ENCODE data around the gene PKP3. TPM values are rescaled to one million over a fixed set of nuclear protein-coding genes. Genes with fewer than 3 reads are reported as not detected.
A peak's percentile ranks its signal among the peaks of the same experiment; 100 is the strongest.

PKP3 gene
- polyA plus RNA-seq, 1 donor (not counting 4 experiments of a cell fraction or from before 2014, with no cell fraction given) = 125 TPM

DNA sequence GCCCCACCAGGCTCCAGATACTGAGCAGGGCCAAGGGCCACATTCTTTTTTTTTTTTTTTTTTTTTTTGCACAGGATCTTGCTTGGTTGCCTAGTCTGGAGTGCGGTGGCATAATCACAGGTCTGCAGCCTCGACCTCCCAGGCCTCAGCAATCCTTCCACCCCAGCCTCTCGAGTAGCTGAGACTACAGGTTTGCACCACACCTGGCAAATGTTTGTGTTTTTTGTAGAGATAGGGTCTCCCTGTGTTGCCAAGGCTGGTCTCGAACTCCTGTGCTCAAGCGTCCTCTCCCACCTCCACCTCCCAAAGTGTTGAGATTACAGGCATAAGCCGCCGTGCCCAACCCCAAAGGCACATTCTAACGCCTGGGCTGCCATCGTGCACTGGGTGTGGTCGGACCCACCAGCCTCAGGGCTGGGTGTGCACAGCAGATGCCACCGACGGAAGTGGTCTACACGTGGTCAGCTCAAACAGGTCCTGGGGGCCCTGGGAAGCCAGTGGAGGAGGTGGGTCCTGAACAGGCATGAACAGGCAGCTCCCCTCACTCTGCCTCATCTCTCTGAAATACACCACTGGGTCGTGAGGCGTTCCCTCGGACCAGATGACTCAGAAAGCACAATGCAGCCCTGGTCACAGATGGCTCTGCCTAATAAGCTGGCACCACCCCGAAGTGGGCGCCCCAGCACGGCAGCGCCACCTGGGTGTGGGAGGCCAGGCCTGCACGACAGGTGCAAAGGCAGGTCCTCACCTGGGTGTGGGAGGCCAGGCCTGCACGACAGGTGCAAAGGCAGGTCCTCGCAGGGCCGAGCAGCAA is 29.9 kb upstream of the PKP3 start:
- TF ChIP-seq EZH2 (IDR thresholded peaks at IDR 0.05; ENCODE audit: low read length) = no peak
- TF ChIP-seq, protein P1, sequence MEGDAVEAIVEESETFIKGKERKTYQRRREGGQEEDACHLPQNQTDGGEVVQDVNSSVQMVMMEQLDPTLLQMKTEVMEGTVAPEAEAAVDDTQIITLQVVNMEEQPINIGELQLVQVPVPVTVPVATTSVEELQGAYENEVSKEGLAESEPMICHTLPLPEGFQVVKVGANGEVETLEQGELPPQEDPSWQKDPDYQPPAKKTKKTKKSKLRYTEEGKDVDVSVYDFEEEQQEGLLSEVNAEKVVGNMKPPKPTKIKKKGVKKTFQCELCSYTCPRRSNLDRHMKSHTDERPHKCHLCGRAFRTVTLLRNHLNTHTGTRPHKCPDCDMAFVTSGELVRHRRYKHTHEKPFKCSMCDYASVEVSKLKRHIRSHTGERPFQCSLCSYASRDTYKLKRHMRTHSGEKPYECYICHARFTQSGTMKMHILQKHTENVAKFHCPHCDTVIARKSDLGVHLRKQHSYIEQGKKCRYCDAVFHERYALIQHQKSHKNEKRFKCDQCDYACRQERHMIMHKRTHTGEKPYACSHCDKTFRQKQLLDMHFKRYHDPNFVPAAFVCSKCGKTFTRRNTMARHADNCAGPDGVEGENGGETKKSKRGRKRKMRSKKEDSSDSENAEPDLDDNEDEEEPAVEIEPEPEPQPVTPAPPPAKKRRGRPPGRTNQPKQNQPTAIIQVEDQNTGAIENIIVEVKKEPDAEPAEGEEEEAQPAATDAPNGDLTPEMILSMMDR (optimal IDR thresholded peaks at IDR 0.05 in 1 of 3, IDR thresholded peaks at IDR 0.05 in 1 of 3, conservative IDR thresholded peaks at IDR 0.05 in 1 of 3; ENCODE audit: extremely low read depth in 1 of 3, insufficient read depth in 2 of 3, low read length in 3 of 3) = peak; percentile 82 to 95 (median 88)
- peak overlapping the region; percentile 66 for H3K4me2 ChIP-seq (ENCODE audit: control insufficient read depth, extremely low read depth, insufficient read depth, low read depth, low read length)
- peak overlapping the region; percentile 30 for H2AFZ ChIP-seq (ENCODE audit: control insufficient read depth, low read length)
- peak overlapping the region in 1 of 3 experiments; percentile 13 for H3K4me3 ChIP-seq (ENCODE audit: control insufficient read depth in 2 of 3, extremely low read depth in 1 of 3, insufficient read depth in 2 of 3, low read depth in 1 of 3, low read length in 3 of 3)
- peaks cover 19% of the 10 kb centered on the region for H3K4me1 ChIP-seq (ENCODE audit: control insufficient read depth, extremely low read depth, insufficient read depth, low read length)
- H3K9me1 ChIP-seq (ENCODE audit: control insufficient read depth, extremely low read depth, insufficient read depth, low read length) = no peaks in the 10 kb centered on the region
- peaks cover 30% of the 10 kb centered on the region for H3K27me3 ChIP-seq (ENCODE audit: control insufficient read depth, extremely low read depth, insufficient read depth, low read length)
- H3K9me3 ChIP-seq (ENCODE audit: control insufficient read depth, low read depth, low read length) = peaks cover 4% of the 10 kb centered on the region
- peak; percentile 96 for DNase-seq (ENCODE audit: low read depth, low spot score)
- peak overlapping the region; percentile 52 for H3K27ac ChIP-seq (ENCODE audit: control insufficient read depth, insufficient read depth, low read length)
- H3K79me2 ChIP-seq (ENCODE audit: control insufficient read depth, insufficient read depth, low read length) = no peaks in the 10 kb centered on the region
- dilution Hi-C loops (cut with MboI; ENCODE audit: extremely low pct_ligation_motif_present, low sequenced_read_pairs) = no loop called here
- no peaks in the 10 kb centered on the region for H3K36me3 ChIP-seq (ENCODE audit: control insufficient read depth in 2 of 2, extremely low read depth in 1 of 2, insufficient read depth in 2 of 2, low read length in 2 of 2)
- H4K20me1 ChIP-seq (ENCODE audit: control insufficient read depth, extremely low read depth, insufficient read depth, low read length) = no peaks in the 10 kb centered on the region
- peak; percentile 91 for FAIRE-seq
- peak overlapping the region; percentile 33 for H3K9ac ChIP-seq (ENCODE audit: control insufficient read depth, extremely low read depth, insufficient read depth, low read length)

DNA sequence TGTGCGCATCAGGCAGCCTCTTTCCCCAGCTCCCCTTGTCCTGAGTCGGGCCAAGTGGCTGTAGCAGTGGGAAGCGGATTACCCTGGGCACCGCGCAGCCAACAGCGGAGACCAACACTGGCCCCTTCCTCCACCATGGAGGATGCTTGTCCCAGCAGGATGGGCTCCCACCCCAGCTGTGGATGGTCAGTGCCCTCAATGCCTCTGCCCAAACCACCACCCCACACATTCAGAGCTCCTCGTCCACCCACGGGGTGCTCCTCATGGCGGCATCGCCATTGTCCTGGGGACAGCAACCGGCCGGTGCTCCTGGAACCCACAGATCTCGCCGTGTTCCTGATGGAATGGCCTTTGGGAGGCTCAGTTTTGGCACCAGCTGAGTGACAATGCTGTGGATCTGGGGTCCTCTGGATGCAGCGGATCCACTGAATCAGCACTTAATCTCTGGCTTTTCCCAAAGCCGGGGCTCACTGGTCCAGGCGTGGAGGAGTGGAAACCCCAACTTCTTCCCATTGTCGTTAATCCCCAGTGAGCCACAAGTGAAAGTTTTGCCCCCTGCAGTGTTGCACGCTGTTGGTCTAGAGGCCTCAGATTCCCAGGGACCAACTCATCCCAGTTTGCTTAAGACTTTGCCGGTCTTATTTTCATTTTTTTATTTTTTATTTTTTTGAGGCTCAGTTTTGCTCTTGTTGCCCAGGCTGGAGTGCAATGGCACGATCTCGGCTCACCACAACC is 28.9 kb upstream of the PKP3 start:
- TF ChIP-seq EZH2 (IDR thresholded peaks at IDR 0.05; ENCODE audit: low read length) = no peak
- TF ChIP-seq, protein P1 (optimal IDR thresholded peaks at IDR 0.05 in 1 of 3, IDR thresholded peaks at IDR 0.05 in 1 of 3, conservative IDR thresholded peaks at IDR 0.05 in 1 of 3; ENCODE audit: extremely low read depth in 1 of 3, insufficient read depth in 2 of 3, low read length in 3 of 3) = no peak
- H3K9ac ChIP-seq (ENCODE audit: control insufficient read depth, extremely low read depth, insufficient read depth, low read length) = no peak overlapping the region
- no peaks in the 10 kb centered on the region for H3K9me1 ChIP-seq (ENCODE audit: control insufficient read depth, extremely low read depth, insufficient read depth, low read length)
- H3K27me3 ChIP-seq (ENCODE audit: control insufficient read depth, extremely low read depth, insufficient read depth, low read length) = peaks cover 32% of the 10 kb centered on the region
- peaks cover 16% of the 10 kb centered on the region for H3K4me1 ChIP-seq (ENCODE audit: control insufficient read depth, extremely low read depth, insufficient read depth, low read length)
- peaks cover 4% of the 10 kb centered on the region for H3K9me3 ChIP-seq (ENCODE audit: control insufficient read depth, low read depth, low read length)
- no peaks in the 10 kb centered on the region for H4K20me1 ChIP-seq (ENCODE audit: control insufficient read depth, extremely low read depth, insufficient read depth, low read length)
- H3K79me2 ChIP-seq (ENCODE audit: control insufficient read depth, insufficient read depth, low read length) = no peaks in the 10 kb centered on the region
- H3K4me3 ChIP-seq (ENCODE audit: control insufficient read depth in 2 of 3, extremely low read depth in 1 of 3, insufficient read depth in 2 of 3, low read depth in 1 of 3, low read length in 3 of 3) = peak overlapping the region in 1 of 3 experiments; percentile 13
- FAIRE-seq (no peak), DNase-seq (ENCODE audit: low read depth, low spot score) (no peak)
- dilution Hi-C loops (cut with MboI; ENCODE audit: extremely low pct_ligation_motif_present, low sequenced_read_pairs) = no loop called here
- no peak overlapping the region for H2AFZ ChIP-seq (ENCODE audit: control insufficient read depth, low read length)
- H3K27ac ChIP-seq (ENCODE audit: control insufficient read depth, insufficient read depth, low read length) = no peak overlapping the region
- no peak overlapping the region for H3K4me2 ChIP-seq (ENCODE audit: control insufficient read depth, extremely low read depth, insufficient read depth, low read depth, low read length)
- H3K36me3 ChIP-seq (ENCODE audit: control insufficient read depth in 2 of 2, extremely low read depth in 1 of 2, insufficient read depth in 2 of 2, low read length in 2 of 2) = no peaks in the 10 kb centered on the region
